Activated naive CD8-positive, alpha-beta T cell (primary cell): ENCODE results near the gene GALNS.

ENCODE experiments used
- H3K27ac Mint-ChIP-seq: one replicate; pipeline ENCODE4 v1.8.0; 2021; ENCODE audit warnings: mixed read lengths
- H3K27me3 Mint-ChIP-seq: one replicate; pipeline ENCODE4 v1.8.0; 2021; ENCODE audit warnings: mixed read lengths
- H3K36me3 Mint-ChIP-seq: one replicate; pipeline ENCODE4 v1.8.0; 2021; ENCODE audit warnings: mixed read lengths
- H3K4me1 Mint-ChIP-seq: one replicate; pipeline ENCODE4 v1.8.0; 2021; ENCODE audit warnings: low read depth, mixed read lengths
- H3K4me3 Mint-ChIP-seq: one replicate; pipeline ENCODE4 v1.8.0; 2021; ENCODE audit warnings: mild to moderate bottlenecking, mixed read lengths
- H3K9me3 Mint-ChIP-seq: one replicate; pipeline ENCODE4 v1.8.0; 2021; ENCODE audit warnings: low read depth, mixed read lengths

GALNS gene

DNA sequence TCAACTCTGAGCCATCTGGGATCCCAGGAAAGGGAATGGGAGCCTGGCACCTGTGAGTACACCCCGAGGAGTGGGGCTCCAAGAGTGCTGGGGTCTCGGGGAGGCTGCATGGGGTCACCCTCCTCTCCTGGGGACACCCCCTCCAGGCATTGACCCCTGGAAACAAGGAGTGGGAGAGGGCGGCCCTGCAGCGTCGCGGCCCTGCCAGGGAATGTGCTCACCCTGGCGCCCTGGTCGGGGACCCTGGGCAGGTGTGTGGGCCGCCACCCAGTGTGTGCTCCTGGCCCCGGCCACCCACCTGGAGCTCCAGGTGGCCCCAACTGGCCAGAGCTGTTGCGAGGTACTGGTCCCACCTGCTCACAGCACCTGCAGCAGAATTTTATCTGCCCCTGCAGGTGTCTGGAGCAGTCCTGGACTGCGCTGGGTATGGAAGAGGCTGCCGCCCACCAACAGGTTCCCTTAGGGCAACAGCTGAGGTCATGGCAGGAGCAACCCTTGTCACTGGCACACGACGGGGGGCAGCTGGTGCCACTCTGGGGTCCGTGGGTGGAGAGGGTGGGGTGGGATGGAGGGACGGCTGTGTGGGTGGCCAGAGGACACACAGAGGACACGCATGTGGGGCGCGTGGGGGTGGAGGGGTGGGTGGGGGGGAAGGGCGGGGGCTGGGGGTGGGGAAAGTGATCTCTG, 15.1 kb upstream of the GALNS start:
- H3K4me1 Mint-ChIP-seq, result no peaks in the 10 kb centered on the region
- H3K9me3 Mint-ChIP-seq, result no peaks in the 10 kb centered on the region
- H3K27ac Mint-ChIP-seq, result no peak overlapping the region
- peaks cover 6% of the 10 kb centered on the region for H3K27me3 Mint-ChIP-seq
- H3K4me3 Mint-ChIP-seq, result no peak overlapping the region
- H3K36me3 Mint-ChIP-seq, result no peaks in the 10 kb centered on the region

DNA sequence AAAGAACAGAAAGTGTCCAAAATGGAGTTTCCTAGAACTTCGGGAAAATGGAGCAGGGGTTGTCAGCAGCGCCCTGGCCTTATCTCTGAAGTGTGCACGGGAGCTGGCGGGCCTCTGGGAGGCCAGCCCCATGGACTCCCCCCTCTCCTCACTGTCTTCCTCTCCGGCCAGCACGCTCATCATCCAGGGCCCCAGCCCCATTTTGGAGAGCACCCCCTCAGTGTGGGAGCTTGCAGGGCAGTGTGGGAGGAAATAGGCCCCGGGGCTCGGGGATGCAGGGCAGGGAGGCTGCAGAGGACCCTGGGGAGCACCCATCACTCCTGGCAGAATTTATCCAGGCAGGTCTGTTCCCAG, 14.6 kb upstream of the GALNS start:
- Mint-ChIP-seq H3K4me1 (no peaks in the 10 kb centered on the region), H3K4me3 (no peak overlapping the region), H3K9me3 (no peaks in the 10 kb centered on the region), H3K27me3 (peaks cover 6% of the 10 kb centered on the region), H3K27ac (no peak overlapping the region), H3K36me3 (no peaks in the 10 kb centered on the region)

DNA sequence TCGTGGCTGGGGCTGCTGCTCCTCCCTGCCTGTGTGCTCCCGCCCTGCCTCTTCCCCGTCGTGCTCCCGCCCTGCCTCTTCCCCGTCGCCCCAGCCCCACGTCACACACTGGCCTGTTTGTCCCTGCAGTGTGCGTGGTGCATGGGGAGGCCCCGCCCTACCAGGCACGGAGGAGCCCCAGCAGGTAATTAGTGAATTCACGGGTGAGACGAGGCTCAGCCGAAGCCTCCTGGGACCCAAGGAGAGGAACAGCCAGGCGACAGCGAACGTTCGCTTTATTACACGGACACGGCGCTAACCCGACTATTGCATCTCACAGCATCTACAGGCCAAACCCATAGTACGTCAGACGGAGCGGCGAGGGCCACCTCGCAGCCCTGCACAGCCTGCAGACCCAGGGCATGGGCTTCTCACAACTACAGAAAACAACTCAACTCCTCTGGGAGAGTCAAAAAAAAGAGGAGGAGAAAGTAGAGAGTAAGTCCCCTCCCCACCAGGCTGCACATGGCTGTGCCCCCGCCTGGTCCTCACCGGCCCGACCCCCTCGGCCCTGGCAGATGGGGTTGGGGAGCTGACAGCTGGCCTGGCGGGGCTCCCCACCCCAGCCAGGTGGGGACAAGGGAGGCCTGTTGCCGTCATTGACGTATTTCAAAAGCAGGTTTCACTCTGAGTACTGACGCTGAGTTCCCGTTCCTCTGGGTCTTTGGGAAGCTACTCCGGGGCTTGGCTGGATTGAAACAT, 14.0 kb upstream of the GALNS start:
- Mint-ChIP-seq H3K27ac (no peak overlapping the region), H3K4me3 (no peak overlapping the region), H3K9me3 (no peaks in the 10 kb centered on the region), H3K4me1 (no peaks in the 10 kb centered on the region), H3K36me3 (no peaks in the 10 kb centered on the region), H3K27me3 (peaks cover 6% of the 10 kb centered on the region)

DNA sequence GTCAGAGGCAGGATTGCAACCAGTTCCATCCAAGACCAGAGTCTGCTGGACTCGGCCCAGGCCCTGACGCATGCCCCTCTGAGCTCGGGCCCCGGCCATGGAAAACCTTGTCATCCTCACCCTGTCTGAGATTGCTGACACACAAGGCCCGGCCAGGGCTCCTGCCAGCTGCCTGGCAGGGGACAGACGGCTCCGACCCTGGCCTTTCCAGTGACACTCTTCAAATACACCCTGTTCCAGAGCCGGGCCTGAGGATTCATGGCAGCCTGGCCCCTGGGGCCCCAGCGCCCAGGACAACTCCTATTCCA, 12.9 kb upstream of the GALNS start:
- Mint-ChIP-seq H3K4me3 (no peak overlapping the region), H3K4me1 (no peaks in the 10 kb centered on the region), H3K27me3 (peaks cover 6% of the 10 kb centered on the region), H3K27ac (no peak overlapping the region), H3K36me3 (no peaks in the 10 kb centered on the region), H3K9me3 (no peaks in the 10 kb centered on the region)

DNA sequence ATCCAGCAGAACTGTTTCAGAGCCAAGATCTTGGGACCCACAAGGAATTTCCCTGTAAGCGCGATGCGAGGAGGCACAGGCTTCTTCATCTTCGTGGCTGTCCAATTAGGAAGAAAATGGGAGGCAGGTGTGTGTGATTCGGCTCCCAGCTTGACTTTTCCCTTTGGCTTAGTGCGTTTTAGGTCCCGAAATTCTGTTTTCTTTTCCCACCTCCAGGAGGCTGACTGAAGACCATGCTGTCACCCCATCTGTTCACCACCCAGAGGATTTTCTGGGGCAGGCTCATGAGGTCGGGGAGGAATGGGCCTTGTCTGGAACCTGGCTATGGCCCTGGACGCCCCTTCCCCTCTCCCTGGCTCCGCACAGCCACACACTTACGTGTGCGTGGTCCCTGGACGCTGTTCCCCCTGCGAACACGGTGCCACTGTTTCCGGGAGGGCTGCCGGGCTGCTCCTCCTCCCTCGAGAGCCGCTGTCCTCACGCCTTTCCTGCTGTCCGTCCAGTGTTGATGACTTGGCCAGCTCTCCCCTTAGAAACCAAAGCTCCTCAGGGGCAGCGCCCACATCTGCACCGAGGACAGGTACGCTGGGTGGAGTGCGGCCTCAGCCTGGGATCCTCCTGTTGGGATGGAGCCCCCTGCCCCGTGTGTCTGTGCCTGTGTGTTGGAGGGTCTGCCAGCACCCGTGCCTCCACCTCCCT, 12.4 kb upstream of the GALNS start:
- Mint-ChIP-seq H3K4me3 (no peak overlapping the region), H3K36me3 (no peaks in the 10 kb centered on the region), H3K27ac (no peak overlapping the region), H3K9me3 (no peaks in the 10 kb centered on the region), H3K4me1 (no peaks in the 10 kb centered on the region), H3K27me3 (peaks cover 6% of the 10 kb centered on the region)

DNA sequence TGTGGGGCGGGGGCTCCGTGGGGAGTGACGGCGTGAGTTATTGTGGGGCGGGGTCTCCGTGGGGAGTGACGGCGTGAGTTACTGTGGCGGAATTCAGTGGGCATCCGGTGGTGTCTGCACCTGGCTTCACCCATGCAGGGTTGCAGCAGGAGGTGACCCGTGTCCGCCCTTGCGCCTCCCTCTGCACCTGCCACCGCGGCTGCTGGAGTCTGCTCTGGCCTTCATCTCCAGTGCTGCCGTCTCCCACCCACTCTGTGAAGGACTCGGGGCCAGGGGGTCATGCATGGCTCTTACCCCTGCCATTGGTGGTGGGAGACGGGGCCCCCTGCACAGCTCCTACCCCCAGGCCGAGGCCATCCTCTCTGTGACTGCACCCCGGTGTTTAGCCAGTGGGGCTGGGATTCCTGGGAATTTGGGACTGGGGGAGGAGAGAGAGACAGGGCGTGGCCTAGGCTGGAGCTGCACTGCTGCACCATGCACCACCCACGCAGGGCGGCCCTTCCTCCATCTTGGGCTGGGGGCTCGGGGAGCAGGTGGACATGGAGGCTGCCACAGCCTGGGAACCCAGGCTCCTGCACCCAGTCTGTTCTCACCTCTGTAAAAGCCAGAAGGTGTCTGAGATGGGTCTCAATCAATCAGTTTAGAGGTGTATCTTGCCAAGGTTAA, 11.0 kb upstream of the GALNS start:
- Mint-ChIP-seq H3K4me3 (no peak overlapping the region), H3K27me3 (peaks cover 6% of the 10 kb centered on the region), H3K9me3 (no peaks in the 10 kb centered on the region), H3K27ac (no peak overlapping the region), H3K36me3 (no peaks in the 10 kb centered on the region), H3K4me1 (no peaks in the 10 kb centered on the region)

DNA sequence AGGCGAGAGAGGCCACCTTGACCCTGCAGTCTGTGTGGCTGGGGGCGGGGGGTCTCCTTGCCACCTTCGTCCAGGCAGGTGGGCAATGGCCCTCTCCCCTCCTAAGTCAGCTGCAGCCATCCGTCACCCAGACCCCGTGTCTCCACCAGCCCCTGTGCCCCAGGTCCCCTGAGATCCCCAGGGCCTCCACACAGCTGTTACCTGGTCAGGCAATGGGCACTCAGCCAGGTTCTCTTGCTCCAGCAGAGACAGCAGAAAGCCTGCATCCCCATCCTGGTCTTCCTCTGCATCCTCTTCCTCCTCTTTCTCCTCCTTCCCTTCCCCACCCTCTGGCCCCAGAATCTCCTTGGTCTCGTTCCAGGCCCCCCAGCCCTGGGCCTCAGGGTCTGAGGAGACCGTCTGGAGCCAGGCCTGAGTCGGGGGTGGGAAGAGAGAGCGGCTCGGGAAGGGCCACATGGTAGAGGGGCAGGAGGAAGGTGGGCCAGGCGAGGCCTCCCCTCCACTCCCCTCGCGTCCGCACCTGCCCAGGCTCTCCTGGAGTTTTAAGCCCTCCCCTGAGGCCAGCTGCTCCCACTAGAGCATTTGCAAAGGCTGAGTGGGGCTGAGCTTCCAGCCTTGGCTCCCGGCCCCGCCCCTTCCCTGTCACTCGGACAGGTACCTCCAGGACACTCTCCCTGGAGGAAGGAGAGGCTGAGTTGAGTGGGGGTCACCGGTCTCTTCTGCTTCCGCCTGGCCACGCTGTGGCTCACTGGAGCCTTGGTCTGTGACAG, 9.6 kb upstream of the GALNS start, which contains the start of gene PABPN1L:
PABPN1L (minus strand) TSS at position 510 of the 770 bp plus-strand sequence; CDS start at position 456, 54 bp downstream.
- H3K4me1 Mint-ChIP-seq, result no peaks in the 10 kb centered on the region
- H3K36me3 Mint-ChIP-seq, result no peaks in the 10 kb centered on the region
- no peaks in the 10 kb centered on the region for H3K9me3 Mint-ChIP-seq
- peaks cover 6% of the 10 kb centered on the region for H3K27me3 Mint-ChIP-seq
- no peak within 1 kb of the TSS for H3K27ac Mint-ChIP-seq
- no peak within 1 kb of the TSS for H3K4me3 Mint-ChIP-seq

DNA sequence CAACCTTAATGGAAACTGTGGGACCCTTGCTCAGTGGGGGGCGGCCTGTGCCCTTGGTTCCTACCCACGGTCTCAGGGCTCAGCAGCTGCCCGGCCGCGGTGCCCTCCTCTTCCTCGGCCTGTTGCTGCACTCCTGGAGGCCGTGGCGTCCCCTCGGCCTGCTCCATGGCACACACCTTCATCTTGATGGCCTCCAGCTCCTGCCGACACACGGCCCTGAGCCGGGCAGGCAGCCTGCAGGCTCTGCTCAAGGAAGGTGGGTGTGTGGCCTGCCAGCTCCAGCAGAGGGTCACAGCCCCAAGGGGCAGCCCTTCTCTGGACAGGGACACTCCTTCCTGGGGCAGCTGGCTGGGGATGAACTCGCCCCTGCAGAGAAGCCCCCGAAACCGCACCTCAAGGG, 9.0 kb upstream of the GALNS start:
- H3K4me3 Mint-ChIP-seq, result no peak overlapping the region
- peaks cover 3% of the 10 kb centered on the region for H3K27me3 Mint-ChIP-seq
- H3K27ac Mint-ChIP-seq, result no peak overlapping the region
- no peaks in the 10 kb centered on the region for H3K9me3 Mint-ChIP-seq
- H3K36me3 Mint-ChIP-seq, result no peaks in the 10 kb centered on the region
- H3K4me1 Mint-ChIP-seq, result no peaks in the 10 kb centered on the region

DNA sequence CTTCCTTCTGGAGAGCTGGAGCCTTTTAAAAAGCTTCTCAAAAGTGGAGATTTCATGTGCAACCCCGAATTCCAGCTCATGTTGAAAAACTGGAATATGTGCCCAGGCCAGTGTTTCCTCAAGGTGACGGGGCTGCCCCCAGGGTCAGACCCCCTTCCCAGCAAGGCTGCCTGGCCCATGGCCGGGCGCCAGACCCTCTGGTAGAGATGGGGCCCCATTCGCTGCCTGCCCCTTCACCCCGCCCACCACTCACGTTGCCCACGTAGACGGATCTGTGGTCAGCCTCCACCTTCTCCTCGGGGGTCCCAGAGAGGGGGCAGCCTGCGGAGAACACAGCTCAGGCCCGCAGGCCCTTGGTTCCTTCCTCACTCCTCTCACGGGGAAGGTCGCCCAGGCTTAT, 8.6 kb upstream of the GALNS start:
- Mint-ChIP-seq H3K36me3 (no peaks in the 10 kb centered on the region), H3K4me3 (no peak overlapping the region), H3K27me3 (no peaks in the 10 kb centered on the region), H3K27ac (no peak overlapping the region), H3K4me1 (no peaks in the 10 kb centered on the region), H3K9me3 (no peaks in the 10 kb centered on the region)

DNA sequence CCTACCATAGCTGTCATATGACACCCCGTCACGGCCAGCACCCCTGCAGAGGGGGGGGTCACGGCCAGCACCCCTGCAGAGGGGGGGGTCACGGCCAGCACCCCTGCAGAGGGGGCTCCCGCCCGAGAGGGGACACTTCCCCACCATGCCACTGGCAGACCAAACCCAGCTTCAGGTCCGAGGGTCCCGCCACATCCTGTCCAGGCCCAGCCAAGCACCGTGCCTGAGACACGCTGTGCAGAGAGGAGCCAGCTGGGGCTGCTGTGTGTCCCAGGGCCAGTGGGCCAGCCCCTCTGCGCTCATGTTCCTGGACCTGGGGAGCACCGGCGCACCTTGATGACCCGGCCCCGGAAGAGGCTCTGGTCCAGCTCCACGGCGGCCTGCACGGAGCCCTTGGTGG, 7.8 kb upstream of the GALNS start:
- Mint-ChIP-seq H3K4me1 (no peaks in the 10 kb centered on the region), H3K27me3 (no peaks in the 10 kb centered on the region), H3K36me3 (no peaks in the 10 kb centered on the region), H3K9me3 (no peaks in the 10 kb centered on the region), H3K4me3 (no peak overlapping the region), H3K27ac (no peak overlapping the region)

DNA sequence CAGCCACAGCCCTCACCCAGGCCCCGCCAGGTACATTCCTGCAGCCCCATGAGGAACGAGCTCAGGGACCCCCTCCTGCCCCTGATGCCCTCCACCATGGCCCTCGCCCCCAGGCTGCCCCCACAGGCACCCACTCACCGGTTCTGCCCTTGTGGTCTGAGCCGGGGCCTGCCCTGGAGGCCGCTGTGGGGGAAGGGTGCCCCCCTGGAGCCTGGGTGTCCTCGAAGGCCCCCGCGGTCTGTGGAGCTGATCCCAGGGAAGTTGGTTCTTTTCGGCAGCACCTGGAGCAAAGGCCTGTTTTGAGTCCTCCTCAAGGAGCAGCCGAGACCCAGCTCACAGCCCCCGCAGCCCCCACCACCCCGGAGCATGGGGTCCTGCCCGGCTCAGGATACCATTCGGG, 7.4 kb upstream of the GALNS start:
- Mint-ChIP-seq H3K27me3 (no peaks in the 10 kb centered on the region), H3K36me3 (no peaks in the 10 kb centered on the region), H3K27ac (no peak overlapping the region), H3K4me3 (no peak overlapping the region), H3K9me3 (no peaks in the 10 kb centered on the region), H3K4me1 (peaks cover 2% of the 10 kb centered on the region)

DNA sequence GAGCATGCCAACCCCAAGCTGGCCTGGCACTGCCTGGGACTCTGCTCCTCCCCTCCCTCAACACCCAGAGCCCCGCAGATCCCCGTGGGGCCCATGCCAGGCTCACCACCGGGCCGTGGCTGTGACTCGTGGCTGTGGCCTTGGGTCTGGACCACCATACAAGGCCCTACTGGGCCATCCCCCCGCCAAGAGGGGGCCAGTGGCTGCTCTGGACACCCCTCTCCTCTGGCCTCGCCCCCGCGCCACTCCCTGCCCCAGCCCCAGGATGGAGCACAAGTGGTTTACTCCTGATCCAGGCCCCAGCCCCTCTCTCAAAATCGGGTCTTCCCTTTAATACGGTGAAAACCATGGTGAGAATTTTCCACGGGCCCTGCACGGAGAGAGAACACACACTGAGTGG, 6.7 kb upstream of the GALNS start:
- Mint-ChIP-seq H3K27ac (no peak overlapping the region), H3K4me1 (peaks cover 8% of the 10 kb centered on the region), H3K36me3 (no peaks in the 10 kb centered on the region), H3K27me3 (no peaks in the 10 kb centered on the region), H3K9me3 (no peaks in the 10 kb centered on the region), H3K4me3 (no peak overlapping the region)

DNA sequence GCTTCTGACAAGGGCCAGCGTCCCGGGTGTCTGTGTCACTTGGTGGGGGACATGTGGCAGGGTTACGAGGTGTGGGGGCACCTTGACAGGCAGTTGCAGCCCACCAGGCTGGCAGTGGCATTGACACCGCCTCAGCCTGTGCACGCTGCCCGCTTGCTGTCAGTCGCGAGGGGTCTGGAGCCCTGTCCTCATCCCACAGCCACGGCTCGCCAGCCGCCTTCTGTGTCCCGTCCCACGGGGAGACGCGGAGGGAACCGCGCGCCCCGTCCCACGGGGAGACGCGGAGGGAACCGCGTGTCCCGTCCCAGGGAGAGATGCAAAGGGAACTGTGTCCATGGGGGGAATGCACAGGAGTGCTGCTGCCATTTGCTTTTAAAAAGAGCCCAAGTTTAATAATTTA, 6.2 kb upstream of the GALNS start:
- Mint-ChIP-seq H3K27ac (no peak overlapping the region), H3K4me3 (no peak overlapping the region)

DNA sequence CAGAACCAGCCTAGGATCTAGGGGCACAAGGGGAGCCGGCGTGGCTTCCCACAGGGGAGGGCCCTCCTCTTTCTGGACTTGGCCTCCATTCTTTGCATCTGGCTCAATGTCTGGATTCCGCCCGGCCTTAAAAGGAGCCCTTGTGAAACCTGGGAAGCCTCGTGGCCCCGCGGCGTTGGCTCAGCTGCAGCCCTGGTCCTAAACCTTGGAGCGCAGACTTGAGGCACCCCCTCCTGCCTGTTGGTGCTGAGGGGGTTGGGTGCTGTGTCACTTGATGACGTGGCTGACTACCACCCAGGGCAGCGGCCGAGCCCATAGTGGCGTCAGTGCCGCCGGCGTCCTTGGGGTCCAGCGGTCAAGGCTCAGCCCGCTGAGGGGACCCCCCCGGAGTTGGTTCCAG, 4.6 kb upstream of the GALNS start:
- Mint-ChIP-seq H3K4me3 (no peak overlapping the region), H3K4me1 (peaks cover 18% of the 10 kb centered on the region), H3K9me3 (no peaks in the 10 kb centered on the region), H3K27ac (no peak overlapping the region), H3K36me3 (no peaks in the 10 kb centered on the region), H3K27me3 (no peaks in the 10 kb centered on the region)

More for the DNA sequence above, 6.2 kb upstream of the GALNS start:
- Mint-ChIP-seq H3K36me3 (no peaks in the 10 kb centered on the region), H3K27me3 (no peaks in the 10 kb centered on the region), H3K9me3 (no peaks in the 10 kb centered on the region), H3K4me1 (peaks cover 12% of the 10 kb centered on the region)
